GM18502 (cell line): ENCODE measurements around the gene NBPF19.
"Not testable (repeated sequence)": the region's sequence is repeated elsewhere in the genome, so short reads cannot be mapped to it uniquely, and the experiment has no call there.

Experiments used
- ATAC-seq: cut with Tn5 transposase; IDR thresholded peaks from one replicate; pipeline ENCODE4 v1.9.1; 2021; ENCODE audit warnings: mild to moderate bottlenecking; ENCODE audit not compliant: unreplicated experiment, poor library complexity

Gene NBPF19

GRCh38 chr1:149474745-149475144 is at the start of gene NBPF19:
NBPF19 (plus strand) TSS chr1:149475045; CDS start chr1:149475933, 888 bp downstream.
- ATAC-seq, result not testable (repeated sequence)

GRCh38 chr1:149428317-149428716 is 46.5 kb upstream of the NBPF19 start:
- ATAC-seq, result not testable (repeated sequence)

GRCh38 chr1:149445451-149445850 is 29.4 kb upstream of the NBPF19 start:
- not testable (repeated sequence) for ATAC-seq

- not testable (repeated sequence) for ATAC-seq
Observed at GRCh38 chr1:149452196-149452595, 22.6 kb upstream of the NBPF19 start.

GRCh38 chr1:149452652-149453051 is 22.2 kb upstream of the NBPF19 start:
- not testable (repeated sequence) for ATAC-seq

GRCh38 chr1:149558350-149558825 is 83.5 kb downstream of the NBPF19 start:
- not testable (repeated sequence) for ATAC-seq

GRCh38 chr1:149561806-149562205 is 87.0 kb downstream of the NBPF19 start:
- ATAC-seq, result not testable (repeated sequence)

- ATAC-seq, result not testable (repeated sequence)
Observed at GRCh38 chr1:149565485-149565884, 90.6 kb downstream of the NBPF19 start.

- not testable (repeated sequence) for ATAC-seq
Observed at GRCh38 chr1:149572763-149573162, 97.9 kb downstream of the NBPF19 start.

- ATAC-seq, result not testable (repeated sequence)
Observed at GRCh38 chr1:149585592-149585991, 110.7 kb downstream of the NBPF19 start.
